Left lung (tissue), 10 donors: Measurements from ENCODE around the gene ARHGAP10. TPM values are rescaled to one million over a fixed set of nuclear protein-coding genes. Genes with fewer than 3 reads are reported as not detected.

Source experiments
- ATAC-seq: fragments of 200-7000 bp; cut with Tn5 transposase; one replicate; pipeline ENCODE4 v1.9.1; 2020; ENCODE audit warnings: moderate library complexity
- DNase-seq, 4 donors: peaks; one replicate each; pipeline ENCODE4 v3.0.0-alpha.2; 2013 to 2020
- H3K27ac ChIP-seq, 2 donors: fragments of 200-600 bp; sonication (generic) in 1 of 2; one replicate each; pipeline versions ENCODE4 v1.5.0 to v1.8.0; 2020 to 2021
- H3K27me3 ChIP-seq, 2 donors: fragments of 200-600 bp; sonication (generic) in 1 of 2; one replicate each; pipeline versions ENCODE4 v1.5.0 to v1.8.0; 2020 to 2021
- H3K36me3 ChIP-seq, 2 donors: fragments of 200-600 bp; sonication (generic) in 1 of 2; one replicate each; pipeline versions ENCODE4 v1.5.0 to v1.8.0; 2020 to 2021
- H3K4me1 ChIP-seq, 2 donors: fragments of 200-600 bp; one replicate each; pipeline ENCODE4 v1.8.0; 2021
- H3K4me3 ChIP-seq, 2 donors: fragments of 200-600 bp; sonication (generic) in 1 of 2; one replicate each; pipeline versions ENCODE4 v1.5.0 to v1.8.0; 2020 to 2021; ENCODE audit warnings: mild to moderate bottlenecking in 1 of 2
- H3K9me3 ChIP-seq, 2 donors: fragments of 200-600 bp; sonication (generic) in 1 of 2; one replicate each; pipeline versions ENCODE4 v1.5.0 to v1.8.0; 2020 to 2021
- intact Hi-C, 2 donors: fragments of 100-400 bp; cut with DNase I; formaldehyde crosslinking; loops; one replicate each; pipeline versions ENCODE4 v1.11.2 to v1.14.2; 2022
- polyA plus RNA-seq, 6 donors: library from polyadenylated mRNA; unstranded; fragments of 120-200 nt; gene quantifications; one replicate each; pipeline ENCODE4 v1.2.1, GENCODE V29; 2013; ENCODE audit not compliant: insufficient read length in 6 of 6
- total RNA-seq, 2 donors: library from RNA; stranded (reverse); fragmentation: NEBNext Ultra II Directional; extraction: Animal tissue kit (Norgen Biotek cat#: 25700); gene quantifications; one replicate each; pipeline ENCODE4 v1.2.1, GENCODE V29; 2021
- TF ChIP-seq, protein P1 (sequence below), 2 donors: fragments of 200-600 bp; sonication (generic) in 1 of 2; IDR thresholded peaks; one replicate each; pipeline versions ENCODE4 v1.5.0 to v1.8.0; 2021; ENCODE audit warnings: antibody characterized with exemption in 2 of 2
- donor health status: DM: no; HTN: yes; CAD: no.
- donor health status: DM: no; HTN: no; CAD: no.

The ARHGAP10 gene
- total and polyA plus RNA-seq, 8 donors = 11.6 to 25.4 (median 14.2) TPM

DNA sequence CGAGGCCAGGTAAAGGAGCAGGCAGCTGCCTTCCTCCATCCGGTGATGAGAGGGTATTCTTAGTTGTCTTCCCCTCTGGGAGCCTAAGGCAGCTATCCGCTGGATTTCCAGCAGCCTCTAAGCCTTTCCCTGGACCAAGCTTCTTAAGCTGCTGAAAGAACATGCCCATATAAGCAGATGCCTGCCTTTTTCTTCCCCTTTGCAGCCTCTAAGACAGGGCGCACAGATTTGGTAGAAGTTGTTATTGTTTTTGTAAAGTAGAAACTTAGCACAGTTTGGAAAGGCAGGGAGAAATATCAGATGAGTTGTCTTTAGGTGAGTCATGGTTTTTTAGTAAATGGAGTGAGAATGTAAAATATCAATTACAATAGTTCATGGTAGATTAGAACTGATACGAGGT lies 210.8 kb downstream of the ARHGAP10 start:
- peaks cover 0 to 4% of the 10 kb centered on the region in 2 donors for H3K4me1 ChIP-seq
- H3K27ac ChIP-seq = no peak overlapping the region
- no peak overlapping the region for H3K4me3 ChIP-seq
- TF ChIP-seq, protein P1, sequence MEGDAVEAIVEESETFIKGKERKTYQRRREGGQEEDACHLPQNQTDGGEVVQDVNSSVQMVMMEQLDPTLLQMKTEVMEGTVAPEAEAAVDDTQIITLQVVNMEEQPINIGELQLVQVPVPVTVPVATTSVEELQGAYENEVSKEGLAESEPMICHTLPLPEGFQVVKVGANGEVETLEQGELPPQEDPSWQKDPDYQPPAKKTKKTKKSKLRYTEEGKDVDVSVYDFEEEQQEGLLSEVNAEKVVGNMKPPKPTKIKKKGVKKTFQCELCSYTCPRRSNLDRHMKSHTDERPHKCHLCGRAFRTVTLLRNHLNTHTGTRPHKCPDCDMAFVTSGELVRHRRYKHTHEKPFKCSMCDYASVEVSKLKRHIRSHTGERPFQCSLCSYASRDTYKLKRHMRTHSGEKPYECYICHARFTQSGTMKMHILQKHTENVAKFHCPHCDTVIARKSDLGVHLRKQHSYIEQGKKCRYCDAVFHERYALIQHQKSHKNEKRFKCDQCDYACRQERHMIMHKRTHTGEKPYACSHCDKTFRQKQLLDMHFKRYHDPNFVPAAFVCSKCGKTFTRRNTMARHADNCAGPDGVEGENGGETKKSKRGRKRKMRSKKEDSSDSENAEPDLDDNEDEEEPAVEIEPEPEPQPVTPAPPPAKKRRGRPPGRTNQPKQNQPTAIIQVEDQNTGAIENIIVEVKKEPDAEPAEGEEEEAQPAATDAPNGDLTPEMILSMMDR (IDR thresholded peaks at IDR 0.05) = no peak
- no peak for ATAC-seq
- no peaks in the 10 kb centered on the region for H3K9me3 ChIP-seq
- DNase-seq = no peak
- H3K27me3 ChIP-seq = no peaks in the 10 kb centered on the region
- intact Hi-C loops = no loop called here
- peaks cover 0 to 19% of the 10 kb centered on the region in 2 donors for H3K36me3 ChIP-seq

DNA sequence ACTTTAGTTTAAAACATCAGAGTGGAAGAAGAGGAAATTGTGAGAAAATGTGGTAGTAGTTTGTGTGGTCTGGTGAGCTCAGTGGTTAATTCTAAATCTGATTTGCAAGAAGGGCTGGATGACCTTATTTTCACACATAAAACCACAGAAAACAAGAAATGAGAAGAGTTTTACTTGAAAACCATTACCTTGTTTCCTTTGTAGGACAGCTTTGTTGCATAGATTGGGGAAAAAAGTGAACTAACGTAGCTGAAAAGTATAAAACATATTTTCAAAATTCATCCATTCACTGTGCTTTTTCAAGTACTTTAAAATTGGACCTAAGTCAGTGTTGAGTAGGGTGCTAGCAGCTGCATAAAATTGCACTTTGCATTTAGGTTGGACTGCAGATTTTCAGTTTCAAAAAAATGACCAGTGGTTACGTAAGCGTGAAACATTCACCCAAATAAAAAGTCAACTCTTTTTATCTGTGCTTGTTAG lies 211.3 kb downstream of the ARHGAP10 start:
- H3K27me3 ChIP-seq = no peaks in the 10 kb centered on the region
- TF ChIP-seq, protein P1 (IDR thresholded peaks at IDR 0.05) = no peak
- no peak for DNase-seq
- no peak overlapping the region for H3K4me3 ChIP-seq
- peaks cover 0 to 4% of the 10 kb centered on the region in 2 donors for H3K4me1 ChIP-seq
- intact Hi-C loops = no loop called here
- peaks cover 0 to 24% of the 10 kb centered on the region in 2 donors for H3K36me3 ChIP-seq
- H3K9me3 ChIP-seq = no peaks in the 10 kb centered on the region
- no peak for ATAC-seq
- H3K27ac ChIP-seq = no peak overlapping the region

DNA sequence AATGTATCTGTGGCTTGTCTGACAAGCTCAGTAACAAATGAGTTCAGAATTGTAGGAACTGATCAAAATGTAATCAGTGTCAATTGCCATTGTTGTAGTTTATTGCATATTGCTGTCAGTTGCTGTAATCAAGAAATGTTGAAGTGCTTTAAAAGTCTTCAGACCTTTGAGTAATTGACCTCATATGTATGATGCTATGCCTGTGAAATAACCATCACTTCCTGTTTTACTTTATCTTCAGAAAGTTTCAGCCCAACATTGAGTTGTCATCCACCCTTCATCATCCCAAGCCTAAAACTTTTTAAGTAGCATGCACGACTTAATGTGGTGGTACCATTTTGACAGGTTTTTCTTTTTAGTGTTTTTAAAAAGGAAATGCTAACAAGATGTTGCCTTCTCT lies 212.4 kb downstream of the ARHGAP10 start:
- Histone ChIP-seq H3K9me3 (no peaks in the 10 kb centered on the region), H3K27me3 (no peaks in the 10 kb centered on the region), H3K4me3 (no peak overlapping the region), H3K4me1 (peaks cover 0 to 4% of the 10 kb centered on the region in 2 donors), H3K27ac (no peak overlapping the region), H3K36me3 (peaks cover 0 to 30% of the 10 kb centered on the region in 2 donors)
- intact Hi-C loops = no loop called here
- no peak for ATAC-seq
- no peak for DNase-seq
- TF ChIP-seq, protein P1 (IDR thresholded peaks at IDR 0.05) = no peak

DNA sequence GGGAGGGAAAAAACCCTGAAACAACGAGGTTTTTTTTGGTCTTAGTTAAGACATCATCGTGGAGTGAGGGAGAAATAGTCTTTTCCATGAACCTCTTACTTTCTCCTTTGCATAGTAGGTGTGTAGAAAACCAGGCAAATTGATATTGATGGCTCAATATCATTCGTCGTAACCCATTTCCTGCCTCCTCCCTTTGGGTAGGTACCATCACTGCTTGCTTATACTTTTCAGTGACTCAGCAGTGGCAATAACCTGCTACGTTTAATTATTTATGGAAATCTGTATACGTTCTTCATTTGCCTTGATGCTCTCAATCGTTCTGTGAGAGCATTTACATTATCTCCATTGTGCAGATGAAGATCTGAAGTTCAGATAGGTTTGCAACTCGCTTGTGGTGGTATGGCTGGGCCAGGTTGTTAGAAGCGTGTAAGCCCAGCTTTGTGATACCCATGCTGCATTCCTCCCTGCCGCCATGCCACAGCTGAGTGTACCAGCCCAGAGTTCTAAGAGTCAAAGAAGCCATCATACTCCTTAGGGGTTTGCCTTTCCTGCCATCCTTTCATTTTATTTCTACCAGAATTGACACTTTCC lies 212.9 kb downstream of the ARHGAP10 start:
- ATAC-seq (no peak), DNase-seq (no peak)
- Histone ChIP-seq H3K4me1 (peaks cover 0 to 4% of the 10 kb centered on the region in 2 donors), H3K27ac (no peak overlapping the region), H3K27me3 (no peaks in the 10 kb centered on the region), H3K4me3 (no peak overlapping the region), H3K36me3 (peaks cover 0 to 30% of the 10 kb centered on the region in 2 donors), H3K9me3 (no peaks in the 10 kb centered on the region)
- intact Hi-C loops = no loop called here
- TF ChIP-seq, protein P1 (IDR thresholded peaks at IDR 0.05) = no peak

DNA sequence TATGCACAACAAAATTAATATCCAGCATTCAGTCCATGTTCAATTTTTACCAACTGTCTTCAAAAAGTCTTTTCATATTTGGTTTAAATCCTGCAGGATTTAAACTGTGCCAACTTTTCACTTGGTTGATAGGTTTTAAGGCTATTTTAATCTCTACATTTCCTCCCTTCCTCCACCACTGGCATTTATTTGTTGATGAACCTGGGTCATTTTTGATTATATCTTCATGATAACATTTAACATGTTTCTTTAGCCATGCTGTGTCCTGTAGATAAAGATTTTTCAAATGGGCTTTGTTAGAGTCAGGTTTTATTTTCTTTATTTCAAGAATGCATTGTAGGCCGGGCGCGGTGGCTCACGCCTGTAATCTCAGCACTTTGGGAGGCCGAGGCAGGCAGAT lies 216.4 kb downstream of the ARHGAP10 start:
- intact Hi-C loops = no loop called here
- H3K27ac ChIP-seq = no peak overlapping the region
- TF ChIP-seq, protein P1 (IDR thresholded peaks at IDR 0.05) = no peak

More for the DNA sequence above, 216.4 kb downstream of the ARHGAP10 start:
- Histone ChIP-seq H3K36me3 (peaks cover 0 to 26% of the 10 kb centered on the region in 2 donors), H3K4me3 (no peak overlapping the region), H3K4me1 (no peaks in the 10 kb centered on the region), H3K9me3 (no peaks in the 10 kb centered on the region), H3K27me3 (no peaks in the 10 kb centered on the region)
- ATAC-seq = no peak
- no peak for DNase-seq
